HEK293 (cell line): ENCODE data around the gene POLR3B.
A peak's percentile ranks its signal among the peaks of the same experiment; 100 is the strongest.

Experiments used
- CTCF ChIA-PET: fragments of 350-600 bp; formaldehyde crosslinking; extraction: SDS; loops from one replicate; lab custom pipeline; 2021; ENCODE audit warnings: antibody characterized with exemption; lab: Yijun Ruan, JAX
- POLR2A ChIA-PET: fragments of 300-600 bp; formaldehyde crosslinking; extraction: SDS; loops from one replicate; lab custom pipeline; 2020; ENCODE audit warnings: antibody characterized with exemption, inconsistent platforms; lab: Yijun Ruan, JAX
- H3K27ac ChIP-seq: fragments of 200-500 bp; sonication (Bioruptor generic); 2 replicates; pipeline ENCODE4 v1.5.1; 2014; ENCODE audit warnings: low read depth, low read length, control low read depth, inconsistent platforms; ENCODE audit errors: extremely low read depth
- H3K36me3 ChIP-seq, 2 experiments: fragments of 200-500 bp in 1 of 2; sonication (Bioruptor generic) in 1 of 2; 1 replicate in 1 of 2; 2 replicates in 1 of 2; pipeline ENCODE4 v1.5.1; 2014 to 2017; ENCODE audit warnings: inconsistent platforms in 2 of 2, low read length in 2 of 2; ENCODE audit not compliant: control insufficient read depth in 2 of 2, insufficient read depth in 1 of 2
- H3K4me1 ChIP-seq: fragments of 200-500 bp; sonication (Bioruptor generic); 2 replicates; pipeline ENCODE4 v1.5.1; 2014; ENCODE audit warnings: mild to moderate bottlenecking, low read length, inconsistent platforms; ENCODE audit not compliant: control insufficient read depth, insufficient read depth
- H3K4me3 ChIP-seq: 2 replicates; pipeline ENCODE4 v1.5.1; 2011; ENCODE audit warnings: low read depth, mild to moderate bottlenecking, control low read depth, low read length, moderate library complexity
- H3K9me3 ChIP-seq: fragments of 200-500 bp; sonication (Bioruptor generic); 2 replicates; pipeline ENCODE4 v1.5.1; 2014; ENCODE audit warnings: low read depth, low read length, inconsistent platforms; ENCODE audit not compliant: control insufficient read depth, insufficient read depth
- KLF8 ChIP-seq: fragments of 450-650 bp; formaldehyde crosslinking; IDR thresholded peaks from 2 replicates; pipeline ENCODE4 v1.5.1; 2016; ENCODE audit warnings: missing biosample characterization, missing genetic modification characterization
- PBX3 ChIP-seq: sonication (generic); formaldehyde crosslinking; IDR thresholded peaks from 2 replicates; pipeline ENCODE4 v1.8.1; 2022; ENCODE audit warnings: mild to moderate bottlenecking, moderate library complexity, missing genetic modification reagents
- SALL2 ChIP-seq: fragments of 450-650 bp; formaldehyde crosslinking; IDR thresholded peaks from 2 replicates; pipeline ENCODE4 v1.5.0; 2017; ENCODE audit warnings: missing biosample characterization, mild to moderate bottlenecking, missing genetic modification characterization, borderline replicate concordance
- ZBTB21 ChIP-seq: fragments of 450-650 bp; formaldehyde crosslinking; IDR thresholded peaks from 2 replicates; pipeline ENCODE4 v1.5.1; 2017; ENCODE audit warnings: missing biosample characterization, missing genetic modification characterization
- ZBTB44 ChIP-seq: fragments of 450-650 bp; IDR thresholded peaks from 2 replicates; pipeline ENCODE4 v1.5.1; 2018; ENCODE audit warnings: missing biosample characterization, mild to moderate bottlenecking, missing genetic modification characterization
- ZNF121 ChIP-seq: fragments of 450-650 bp; formaldehyde crosslinking; IDR thresholded peaks from 2 replicates; pipeline ENCODE4 v1.5.1; 2016; ENCODE audit warnings: missing biosample characterization, missing genetic modification characterization
- ZNF148 ChIP-seq: fragments of 450-650 bp; formaldehyde crosslinking; IDR thresholded peaks from 2 replicates; pipeline ENCODE4 v1.5.0; 2017; ENCODE audit warnings: missing biosample characterization, missing genetic modification characterization, borderline replicate concordance
- ZNF175 ChIP-seq: fragments of 450-650 bp; formaldehyde crosslinking; IDR thresholded peaks from 2 replicates; pipeline ENCODE4 v1.5.1; 2016; ENCODE audit warnings: missing biosample characterization, missing genetic modification characterization
- ZNF335 ChIP-seq: fragments of 450-650 bp; formaldehyde crosslinking; conservative IDR thresholded peaks from 2 replicates; pipeline ENCODE4 v1.5.1; 2016; ENCODE audit warnings: missing biosample characterization, missing genetic modification characterization
- ZNF423 ChIP-seq: fragments of 450-650 bp; formaldehyde crosslinking; IDR thresholded peaks from 2 replicates; pipeline ENCODE4 v1.5.1; 2016; ENCODE audit warnings: missing biosample characterization, missing genetic modification characterization
- ZNF518A ChIP-seq: fragments of 450-650 bp; formaldehyde crosslinking; conservative IDR thresholded peaks from 2 replicates; pipeline ENCODE4 v1.5.1; 2016; ENCODE audit warnings: low read depth, missing biosample characterization, missing genetic modification characterization
- ZNF629 ChIP-seq: fragments of 450-650 bp; formaldehyde crosslinking; IDR thresholded peaks from 2 replicates; pipeline ENCODE4 v1.5.1; 2017; ENCODE audit warnings: missing biosample characterization, missing genetic modification characterization
- ZNF777 ChIP-seq: fragments of 450-650 bp; formaldehyde crosslinking; IDR thresholded peaks from 2 replicates; pipeline ENCODE4 v1.5.1; 2017; ENCODE audit warnings: missing biosample characterization, missing genetic modification characterization, borderline replicate concordance
- ZNF791 ChIP-seq: fragments of 450-650 bp; formaldehyde crosslinking; IDR thresholded peaks from 2 replicates; pipeline ENCODE4 v1.5.1; 2016; ENCODE audit warnings: missing biosample characterization, missing genetic modification characterization
- TF ChIP-seq, protein P1 (sequence below): fragments of 450-650 bp; formaldehyde crosslinking; IDR thresholded peaks from 2 replicates; pipeline ENCODE4 v1.5.1; 2016; ENCODE audit warnings: missing biosample characterization, missing genetic modification characterization
- TF ChIP-seq, protein P2 (sequence below): fragments of 450-650 bp; formaldehyde crosslinking; IDR thresholded peaks from 2 replicates; pipeline ENCODE4 v1.5.1; 2017; ENCODE audit warnings: missing biosample characterization, missing genetic modification characterization

POLR3B gene

GRCh38 chr12:106415134-106415533, 57.6 kb downstream of the POLR3B start:
- Histone ChIP-seq H3K4me3 (no peak overlapping the region), H3K27ac (no peak overlapping the region), H3K9me3 (no peaks in the 10 kb centered on the region), H3K4me1 (no peaks in the 10 kb centered on the region), H3K36me3 (peaks cover 4 to 22% of the 10 kb centered on the region in 2 experiments)
- TF ChIP-seq ZBTB44: no peak
- TF ChIP-seq, protein P1, sequence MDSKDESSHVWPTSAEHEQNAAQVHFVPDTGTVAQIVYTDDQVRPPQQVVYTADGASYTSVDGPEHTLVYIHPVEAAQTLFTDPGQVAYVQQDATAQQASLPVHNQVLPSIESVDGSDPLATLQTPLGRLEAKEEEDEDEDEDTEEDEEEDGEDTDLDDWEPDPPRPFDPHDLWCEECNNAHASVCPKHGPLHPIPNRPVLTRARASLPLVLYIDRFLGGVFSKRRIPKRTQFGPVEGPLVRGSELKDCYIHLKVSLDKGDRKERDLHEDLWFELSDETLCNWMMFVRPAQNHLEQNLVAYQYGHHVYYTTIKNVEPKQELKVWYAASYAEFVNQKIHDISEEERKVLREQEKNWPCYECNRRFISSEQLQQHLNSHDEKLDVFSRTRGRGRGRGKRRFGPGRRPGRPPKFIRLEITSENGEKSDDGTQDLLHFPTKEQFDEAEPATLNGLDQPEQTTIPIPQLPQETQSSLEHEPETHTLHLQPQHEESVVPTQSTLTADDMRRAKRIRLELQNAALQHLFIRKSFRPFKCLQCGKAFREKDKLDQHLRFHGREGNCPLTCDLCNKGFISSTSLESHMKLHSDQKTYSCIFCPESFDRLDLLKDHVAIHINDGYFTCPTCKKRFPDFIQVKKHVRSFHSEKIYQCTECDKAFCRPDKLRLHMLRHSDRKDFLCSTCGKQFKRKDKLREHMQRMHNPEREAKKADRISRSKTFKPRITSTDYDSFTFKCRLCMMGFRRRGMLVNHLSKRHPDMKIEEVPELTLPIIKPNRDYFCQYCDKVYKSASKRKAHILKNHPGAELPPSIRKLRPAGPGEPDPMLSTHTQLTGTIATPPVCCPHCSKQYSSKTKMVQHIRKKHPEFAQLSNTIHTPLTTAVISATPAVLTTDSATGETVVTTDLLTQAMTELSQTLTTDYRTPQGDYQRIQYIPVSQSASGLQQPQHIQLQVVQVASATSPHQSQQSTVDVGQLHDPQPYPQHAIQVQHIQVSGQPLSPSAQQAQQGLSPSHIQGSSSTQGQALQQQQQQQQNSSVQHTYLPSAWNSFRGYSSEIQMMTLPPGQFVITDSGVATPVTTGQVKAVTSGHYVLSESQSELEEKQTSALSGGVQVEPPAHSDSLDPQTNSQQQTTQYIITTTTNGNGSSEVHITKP: peak; percentile 76
- peak; percentile 67; the same call in 1 of the 2 replicates for TF ChIP-seq ZBTB21
- TF ChIP-seq ZNF629: 0 out of 2 replicates have a peak, but pooled peaks have one; percentile 22
- TF ChIP-seq PBX3 (CRISPR knock-in tag): no peak
- CTCF ChIA-PET: no interaction called here
- POLR2A ChIA-PET: no interaction called here

- ChIA-PET CTCF (no interaction called here), POLR2A (no interaction called here)
- Histone ChIP-seq H3K36me3 (peaks cover 0 to 18% of the 10 kb centered on the region in 2 experiments), H3K4me3 (no peak overlapping the region), H3K4me1 (no peaks in the 10 kb centered on the region), H3K9me3 (no peaks in the 10 kb centered on the region), H3K27ac (no peak overlapping the region)
- TF ChIP-seq ZNF791 (tag by site-specific recombination): no peak
- no peak for TF ChIP-seq ZNF335
- TF ChIP-seq, protein P2, sequence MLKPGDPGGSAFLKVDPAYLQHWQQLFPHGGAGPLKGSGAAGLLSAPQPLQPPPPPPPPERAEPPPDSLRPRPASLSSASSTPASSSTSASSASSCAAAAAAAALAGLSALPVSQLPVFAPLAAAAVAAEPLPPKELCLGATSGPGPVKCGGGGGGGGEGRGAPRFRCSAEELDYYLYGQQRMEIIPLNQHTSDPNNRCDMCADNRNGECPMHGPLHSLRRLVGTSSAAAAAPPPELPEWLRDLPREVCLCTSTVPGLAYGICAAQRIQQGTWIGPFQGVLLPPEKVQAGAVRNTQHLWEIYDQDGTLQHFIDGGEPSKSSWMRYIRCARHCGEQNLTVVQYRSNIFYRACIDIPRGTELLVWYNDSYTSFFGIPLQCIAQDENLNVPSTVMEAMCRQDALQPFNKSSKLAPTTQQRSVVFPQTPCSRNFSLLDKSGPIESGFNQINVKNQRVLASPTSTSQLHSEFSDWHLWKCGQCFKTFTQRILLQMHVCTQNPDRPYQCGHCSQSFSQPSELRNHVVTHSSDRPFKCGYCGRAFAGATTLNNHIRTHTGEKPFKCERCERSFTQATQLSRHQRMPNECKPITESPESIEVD: no peak
- no peak for TF ChIP-seq ZNF175 (tag by site-specific recombination)
- TF ChIP-seq ZNF148 (tag by site-specific recombination): no peak
- TF ChIP-seq ZNF121 (tag by site-specific recombination): no peak
- TF ChIP-seq KLF8: no peak
- no peak for TF ChIP-seq ZNF518A (tag by site-specific recombination)
- no peak for TF ChIP-seq ZNF777
- TF ChIP-seq ZNF423 (tag by site-specific recombination): no peak
- TF ChIP-seq SALL2 (tag by site-specific recombination): no peak
Observed at GRCh38 chr12:106416273-106416672, 58.7 kb downstream of the POLR3B start.
